ENCODE measurements around the gene DERL2.
"Not testable (repeated sequence)": the region's sequence is repeated elsewhere in the genome, so short reads cannot be mapped to it uniquely, and the experiment has no call there.

Gene DERL2

GRCh38 chr17:5438716-5439445 is 47.1 kb downstream of the DERL2 start, which contains the start of gene C1QBP:
TSS of gene C1QBP (minus strand) at chr17:5439155. CDS start at chr17:5439073, 82 bp downstream.
- in situ Hi-C loops (cut with MboI; ENCODE audit: low sequenced_read_pairs): no loop called here

DNA sequence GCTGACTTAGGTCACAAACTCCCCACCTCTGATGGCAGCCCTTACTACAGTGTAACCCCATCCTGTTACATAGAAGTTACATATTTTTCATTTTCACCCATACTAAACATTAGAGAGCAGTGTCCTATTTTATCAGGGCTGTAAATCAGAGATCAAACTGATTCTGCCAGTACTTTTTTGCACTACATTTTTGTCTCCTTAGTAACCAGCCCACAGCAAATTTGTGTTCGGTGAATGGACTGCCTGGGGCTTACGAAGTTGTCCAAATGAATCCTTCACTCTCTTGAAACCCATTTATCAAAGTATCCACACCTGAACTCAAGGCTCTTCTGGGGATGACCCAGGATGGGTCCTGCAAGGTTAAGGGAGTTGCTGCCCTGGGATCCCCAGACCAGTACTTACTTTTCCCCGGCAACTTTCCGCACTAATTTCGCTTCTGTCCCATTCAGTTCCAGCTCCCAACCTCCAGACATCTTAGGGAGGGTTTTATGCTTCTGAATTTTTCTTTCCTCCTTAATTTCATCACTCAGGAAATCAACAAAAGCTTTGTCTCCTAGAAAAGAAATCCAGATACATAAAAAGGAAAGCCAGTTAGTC is 48.2 kb downstream of the DERL2 start:
- in situ Hi-C loops (cut with MboI; ENCODE audit: low sequenced_read_pairs): no loop called here

DNA sequence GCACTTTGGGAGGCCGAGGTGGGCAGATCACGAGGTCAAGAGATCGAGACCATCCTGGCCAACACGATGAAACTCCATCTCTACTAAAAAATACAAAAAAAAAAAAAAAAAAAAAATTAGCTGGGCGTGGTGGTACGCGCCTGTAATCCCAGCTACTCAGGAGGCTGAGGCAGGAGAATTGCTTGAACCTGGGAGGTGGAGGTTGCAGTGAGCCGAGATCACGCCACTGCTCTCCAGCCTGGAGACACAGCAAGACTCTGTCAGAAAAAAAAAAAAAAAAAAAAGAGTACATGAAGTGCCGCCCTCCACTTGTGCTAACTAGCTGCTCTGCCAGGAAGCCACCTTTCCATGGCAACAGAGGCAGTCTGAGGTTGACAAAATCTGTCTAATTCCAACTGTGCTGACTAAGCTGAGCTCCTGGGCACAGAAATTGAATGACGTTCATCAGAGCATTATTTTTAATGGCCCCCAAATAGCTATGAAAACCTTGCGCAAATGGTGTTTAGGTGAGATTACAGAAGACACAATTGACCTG is 50.1 kb downstream of the DERL2 start:
- in situ Hi-C loops (cut with MboI; ENCODE audit: low sequenced_read_pairs): not testable (repeated sequence)

GRCh38 chr17:5434984-5435383 is 51.0 kb downstream of the DERL2 start:
- in situ Hi-C loops (cut with MboI; ENCODE audit: low sequenced_read_pairs): no loop called here

DNA sequence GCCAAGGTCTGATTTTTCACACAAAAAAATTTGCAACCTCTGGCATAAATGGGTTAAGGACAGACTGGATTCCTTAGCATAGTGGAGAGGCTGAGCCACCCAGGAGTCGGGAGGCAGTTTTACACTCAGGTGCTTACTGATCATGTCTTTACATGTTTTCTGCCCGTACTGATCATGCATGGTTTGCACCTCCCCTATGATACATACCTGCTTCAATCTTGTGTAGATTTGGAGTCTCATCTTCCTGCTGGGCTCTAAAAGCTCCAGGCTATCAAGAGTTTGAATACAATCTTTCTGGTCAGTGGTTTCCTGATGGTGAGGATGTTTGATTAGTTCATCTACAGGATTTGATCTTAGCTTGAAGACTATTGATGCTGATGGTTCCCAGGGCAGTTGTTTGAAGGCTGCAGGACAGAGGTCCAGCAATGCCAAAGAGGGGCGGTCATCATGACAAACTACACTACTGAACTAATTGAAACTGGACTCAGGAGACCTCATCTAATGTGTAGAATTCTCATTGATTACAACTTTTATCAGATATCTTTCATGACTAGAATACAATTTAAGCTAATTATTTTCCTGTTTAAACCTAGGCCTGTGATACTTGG is 53.9 kb downstream of the DERL2 start:
- in situ Hi-C loops (cut with MboI; ENCODE audit: low sequenced_read_pairs): no loop called here

GRCh38 chr17:5431234-5431633 is 54.7 kb downstream of the DERL2 start:
- in situ Hi-C loops (cut with MboI; ENCODE audit: low sequenced_read_pairs): not testable (repeated sequence)

- in situ Hi-C loops (cut with MboI; ENCODE audit: low sequenced_read_pairs): no loop called here
Observed at GRCh38 chr17:5430413-5430999, 55.5 kb downstream of the DERL2 start.

- in situ Hi-C loops (cut with MboI; ENCODE audit: low sequenced_read_pairs): no loop called here
Observed at GRCh38 chr17:5429191-5429887, 56.6 kb downstream of the DERL2 start.

GRCh38 chr17:5425826-5426225 is 60.2 kb downstream of the DERL2 start:
- in situ Hi-C loops (cut with MboI; ENCODE audit: low sequenced_read_pairs): no loop called here

GRCh38 chr17:5424909-5425308 is 61.1 kb downstream of the DERL2 start:
- in situ Hi-C loops (cut with MboI; ENCODE audit: low sequenced_read_pairs): no loop called here

- in situ Hi-C loops (cut with MboI; ENCODE audit: low sequenced_read_pairs): no loop called here
Observed at GRCh38 chr17:5422505-5422904, 63.5 kb downstream of the DERL2 start.
